Measurements from ENCODE around the gene GMNN.

DNA sequence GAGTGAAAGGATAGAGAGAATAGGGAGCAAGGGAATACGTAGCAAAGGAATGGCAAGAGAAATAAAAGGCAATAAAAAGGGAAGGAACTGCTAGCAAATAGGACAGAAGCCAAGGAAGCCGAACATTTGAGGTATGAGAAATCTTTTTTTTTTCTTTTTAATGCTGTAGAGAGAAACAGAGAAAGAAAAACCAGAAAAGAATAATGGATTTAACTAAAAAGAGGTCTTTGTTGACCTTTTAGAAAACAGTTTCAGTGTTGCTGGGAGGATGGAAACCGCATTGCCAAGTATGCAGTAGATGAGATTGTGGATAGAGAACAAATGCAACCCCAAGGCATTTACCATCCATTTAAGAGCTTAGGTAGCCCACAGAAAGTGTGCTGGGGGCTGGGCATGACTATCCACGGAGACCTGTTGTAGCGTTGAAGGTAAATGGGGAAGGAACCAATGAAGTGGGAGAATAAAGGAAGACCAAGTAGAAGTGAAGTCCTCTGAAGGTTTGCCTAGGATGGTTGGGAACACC lies 32.5 kb upstream of the GMNN start:
- TF ChIP-seq, protein P1, sequence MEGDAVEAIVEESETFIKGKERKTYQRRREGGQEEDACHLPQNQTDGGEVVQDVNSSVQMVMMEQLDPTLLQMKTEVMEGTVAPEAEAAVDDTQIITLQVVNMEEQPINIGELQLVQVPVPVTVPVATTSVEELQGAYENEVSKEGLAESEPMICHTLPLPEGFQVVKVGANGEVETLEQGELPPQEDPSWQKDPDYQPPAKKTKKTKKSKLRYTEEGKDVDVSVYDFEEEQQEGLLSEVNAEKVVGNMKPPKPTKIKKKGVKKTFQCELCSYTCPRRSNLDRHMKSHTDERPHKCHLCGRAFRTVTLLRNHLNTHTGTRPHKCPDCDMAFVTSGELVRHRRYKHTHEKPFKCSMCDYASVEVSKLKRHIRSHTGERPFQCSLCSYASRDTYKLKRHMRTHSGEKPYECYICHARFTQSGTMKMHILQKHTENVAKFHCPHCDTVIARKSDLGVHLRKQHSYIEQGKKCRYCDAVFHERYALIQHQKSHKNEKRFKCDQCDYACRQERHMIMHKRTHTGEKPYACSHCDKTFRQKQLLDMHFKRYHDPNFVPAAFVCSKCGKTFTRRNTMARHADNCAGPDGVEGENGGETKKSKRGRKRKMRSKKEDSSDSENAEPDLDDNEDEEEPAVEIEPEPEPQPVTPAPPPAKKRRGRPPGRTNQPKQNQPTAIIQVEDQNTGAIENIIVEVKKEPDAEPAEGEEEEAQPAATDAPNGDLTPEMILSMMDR (IDR thresholded peaks at IDR 0.05): no peak
- no peak for TF ChIP-seq POLR2A (IDR thresholded peaks at IDR 0.05)

Data from uterus (tissue), 2 donors.